Myocyte (in vitro differentiated cells): ENCODE data around the gene NXPE2. TPM values are rescaled to one million over a fixed set of nuclear protein-coding genes. Genes with fewer than 3 reads are reported as not detected.

Experiments used
- DNase-seq: peaks from one replicate; pipeline ENCODE4 v3.0.0-alpha.2; 2012; ENCODE audit warnings: low read depth
- total RNA-seq: library from RNA; depleted of rRNA; stranded (reverse); fragments of >200 nt; gene quantifications from 2 replicates; pipeline ENCODE4 v1.2.3, GENCODE V29; 2014

NXPE2 gene
- total RNA-seq, 1 donor from 2014 or later = 0.40 TPM

DNA sequence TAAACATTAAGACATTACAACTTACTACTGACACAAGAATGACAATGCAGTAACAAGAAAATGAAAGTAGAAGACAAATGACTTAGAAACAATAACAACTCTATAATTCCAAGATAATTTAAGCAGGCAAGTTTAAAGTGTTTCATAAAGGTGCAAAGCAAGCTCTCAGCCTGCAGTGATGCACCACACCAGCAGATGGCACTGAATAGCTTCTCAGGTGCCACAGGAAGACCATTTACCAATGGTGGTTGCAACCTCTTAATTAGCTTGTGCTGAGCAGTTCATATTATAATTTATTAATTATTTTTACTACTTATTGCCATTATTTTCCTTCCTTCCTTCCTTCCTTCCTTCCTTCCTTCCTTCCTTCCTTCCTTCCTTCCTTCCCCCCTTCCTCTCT lies 60.6 kb downstream of the NXPE2 start:
- DNase-seq = peak; percentile 36

DNA sequence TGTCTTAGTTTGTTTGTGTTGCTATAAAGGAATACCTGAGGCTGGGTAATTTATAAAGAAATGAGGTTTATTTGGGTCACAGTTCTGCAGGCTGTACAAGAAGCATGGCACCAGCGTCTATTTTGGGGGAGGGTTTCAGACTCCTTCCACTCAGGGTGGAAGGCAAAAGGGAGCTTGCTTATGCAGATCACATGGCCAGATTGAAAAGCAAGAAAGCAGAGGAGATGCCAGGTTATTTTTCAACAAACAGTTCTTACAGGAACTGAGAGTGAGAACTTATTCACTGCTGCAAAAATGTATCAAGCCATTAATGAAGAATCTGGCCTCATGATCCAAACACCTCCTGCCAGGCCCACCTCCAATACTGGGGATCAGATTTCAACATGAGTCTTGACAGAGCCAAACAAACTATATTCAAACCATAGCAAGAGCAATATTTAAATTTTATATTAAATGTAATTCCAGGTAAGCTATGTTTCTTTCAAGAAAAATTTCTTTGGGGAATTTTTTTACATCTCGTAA lies 66.9 kb downstream of the NXPE2 start:
- DNase-seq = no peak

DNA sequence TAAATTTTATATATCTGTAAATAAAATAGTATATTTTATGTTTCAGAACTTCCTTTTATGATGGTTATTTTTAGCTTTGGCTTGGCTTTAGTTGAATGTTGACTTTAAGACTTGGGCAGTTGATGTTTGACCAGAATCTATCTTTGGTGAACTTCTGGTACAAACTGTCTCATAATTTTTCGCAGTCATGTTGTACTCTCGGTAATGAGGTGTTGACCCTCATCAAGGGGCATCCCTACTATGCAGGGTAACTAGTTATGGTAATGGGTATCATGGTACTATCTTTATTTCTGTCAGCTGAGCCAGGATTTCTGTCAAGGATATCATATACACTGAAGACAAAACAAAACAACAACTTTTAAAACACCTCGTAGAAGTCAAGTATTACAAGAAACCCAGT lies 67.7 kb downstream of the NXPE2 start:
- DNase-seq = no peak

Other genes starting within 250 kb of the NXPE2 start
- gene REXO2, start 239.1 kb upstream of the NXPE2 start, total RNA-seq = 87.5 and 98.0 TPM in 2 replicates
- gene NXPE1, start 118.6 kb upstream of the NXPE2 start, total RNA-seq = not detected in 2 replicates
- gene NXPE4, start 82.7 kb upstream of the NXPE2 start, total RNA-seq = not detected in 2 replicates